GM19372 (cell line): Measurements from ENCODE around the gene ARMC7.

ENCODE experiments used
- ATAC-seq: cut with Tn5 transposase; IDR thresholded peaks from one replicate; pipeline ENCODE4 v1.9.1; 2021; ENCODE audit warnings: mild to moderate bottlenecking, low read depth, moderate library complexity; ENCODE audit not compliant: unreplicated experiment

Gene ARMC7

GRCh38 chr17:75097865-75098264 lies 11.9 kb upstream of the ARMC7 start:
- no peak for ATAC-seq

GRCh38 chr17:75098861-75099260 lies 10.9 kb upstream of the ARMC7 start:
- ATAC-seq: no peak

GRCh38 chr17:75099881-75100595 lies 9.7 kb upstream of the ARMC7 start:
- no peak for ATAC-seq

GRCh38 chr17:75102385-75102821 lies 7.4 kb upstream of the ARMC7 start:
- ATAC-seq: no peak

GRCh38 chr17:75103601-75104554 lies 5.9 kb upstream of the ARMC7 start:
- no peak for ATAC-seq

GRCh38 chr17:75105126-75106080 lies 4.4 kb upstream of the ARMC7 start:
- ATAC-seq: no peak

- ATAC-seq: no peak
These were observed 1.6 kb upstream of the ARMC7 start for GRCh38 chr17:75108193-75108592.

- ATAC-seq: no peak
These were observed 743 bp upstream of the ARMC7 start for GRCh38 chr17:75109046-75109406.

- ATAC-seq: no peak
These were observed 617 bp downstream of the ARMC7 start for GRCh38 chr17:75110234-75110937.

- ATAC-seq: no peak
These were observed 2.1 kb downstream of the ARMC7 start for GRCh38 chr17:75111777-75112335.

GRCh38 chr17:75113798-75114551 lies 4.2 kb downstream of the ARMC7 start:
- ATAC-seq: no peak

GRCh38 chr17:75114552-75115314 lies 5.0 kb downstream of the ARMC7 start:
- no peak for ATAC-seq

- no peak for ATAC-seq
These were observed 5.8 kb downstream of the ARMC7 start for GRCh38 chr17:75115555-75115954.

- ATAC-seq: no peak
These were observed 7.0 kb downstream of the ARMC7 start for GRCh38 chr17:75116737-75117136.

- no peak for ATAC-seq
These were observed 8.5 kb downstream of the ARMC7 start for GRCh38 chr17:75118307-75118706.

- ATAC-seq: no peak
These were observed 14.5 kb downstream of the ARMC7 start for GRCh38 chr17:75124041-75124818.

GRCh38 chr17:75124819-75125162 lies 15.0 kb downstream of the ARMC7 start:
- ATAC-seq: no peak

GRCh38 chr17:75125984-75126383 lies 16.2 kb downstream of the ARMC7 start:
- no peak for ATAC-seq
